ENCODE measurements around the gene RNF167.

DNA sequence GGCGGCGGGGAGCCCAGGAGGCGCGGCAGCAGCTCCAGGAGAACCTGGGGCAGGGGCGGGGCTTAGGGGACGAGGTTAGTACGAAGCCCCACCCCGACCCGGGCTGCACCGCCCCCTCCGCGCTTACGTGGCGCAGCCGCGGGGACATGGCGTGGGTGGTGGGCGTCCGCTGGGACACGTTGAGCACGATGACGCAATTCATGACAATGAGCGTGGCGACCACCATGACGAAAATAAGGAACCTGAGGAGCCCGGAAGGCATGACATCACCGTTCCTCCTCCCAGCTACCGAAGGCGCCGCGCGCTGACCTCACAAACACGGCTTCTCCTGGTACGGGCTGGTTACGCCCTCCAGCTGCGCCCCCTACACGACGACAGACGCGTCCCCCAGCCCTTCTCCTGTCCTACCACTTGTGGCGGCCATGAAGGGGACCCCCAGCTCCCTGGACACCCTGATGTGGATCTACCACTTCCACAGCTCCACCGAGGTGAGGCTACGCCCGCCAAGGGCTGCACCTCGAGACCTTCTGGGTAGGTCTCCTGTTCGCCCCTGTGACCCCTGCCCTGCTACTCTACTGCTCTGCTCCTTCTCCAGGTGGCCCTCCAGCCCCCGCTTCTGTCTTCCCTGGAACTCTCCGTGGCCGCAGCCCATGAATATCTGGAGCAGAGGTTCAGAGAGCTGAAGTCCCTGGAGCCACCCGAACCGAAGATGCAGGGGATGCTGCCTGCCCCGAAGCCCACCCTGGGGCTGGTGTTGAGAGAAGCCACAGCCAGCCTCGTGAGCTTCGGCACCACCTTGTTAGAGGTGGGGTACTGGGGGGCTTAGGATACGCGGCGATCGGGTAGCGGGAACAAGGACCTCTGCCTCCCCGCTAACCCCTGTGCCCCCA, 40.5 kb upstream of the RNF167 start, which contains the start of gene C17orf107:
- peak in 1 of 2 donors; percentile 9 for TF ChIP-seq POLR2A (IDR thresholded peaks at IDR 0.05)
- TF ChIP-seq, protein P1, sequence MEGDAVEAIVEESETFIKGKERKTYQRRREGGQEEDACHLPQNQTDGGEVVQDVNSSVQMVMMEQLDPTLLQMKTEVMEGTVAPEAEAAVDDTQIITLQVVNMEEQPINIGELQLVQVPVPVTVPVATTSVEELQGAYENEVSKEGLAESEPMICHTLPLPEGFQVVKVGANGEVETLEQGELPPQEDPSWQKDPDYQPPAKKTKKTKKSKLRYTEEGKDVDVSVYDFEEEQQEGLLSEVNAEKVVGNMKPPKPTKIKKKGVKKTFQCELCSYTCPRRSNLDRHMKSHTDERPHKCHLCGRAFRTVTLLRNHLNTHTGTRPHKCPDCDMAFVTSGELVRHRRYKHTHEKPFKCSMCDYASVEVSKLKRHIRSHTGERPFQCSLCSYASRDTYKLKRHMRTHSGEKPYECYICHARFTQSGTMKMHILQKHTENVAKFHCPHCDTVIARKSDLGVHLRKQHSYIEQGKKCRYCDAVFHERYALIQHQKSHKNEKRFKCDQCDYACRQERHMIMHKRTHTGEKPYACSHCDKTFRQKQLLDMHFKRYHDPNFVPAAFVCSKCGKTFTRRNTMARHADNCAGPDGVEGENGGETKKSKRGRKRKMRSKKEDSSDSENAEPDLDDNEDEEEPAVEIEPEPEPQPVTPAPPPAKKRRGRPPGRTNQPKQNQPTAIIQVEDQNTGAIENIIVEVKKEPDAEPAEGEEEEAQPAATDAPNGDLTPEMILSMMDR (IDR thresholded peaks at IDR 0.05), result no peak
- TF ChIP-seq EP300 (IDR thresholded peaks at IDR 0.05), result no peak

Measured in gastroesophageal sphincter (tissue), 3 donors.